ENCODE results near the gene HS2ST1. TPM values are rescaled to one million over a fixed set of nuclear protein-coding genes. Genes with fewer than 3 reads are reported as not detected.
"Not testable (repeated sequence)": the region's sequence is repeated elsewhere in the genome, so short reads cannot be mapped to it uniquely, and the experiment has no call there.

The HS2ST1 gene
- total RNA-seq, 2 experiments from 2014 or later, result 13.9 to 17.0 TPM

GRCh38 chr1:86965012-86965826 is 50.8 kb downstream of the HS2ST1 start:
- Mint-ChIP-seq H3K9me3 (ENCODE audit: low read depth) (no peaks in the 10 kb centered on the region), H3K4me1 (no peaks in the 10 kb centered on the region), H3K27me3 (no peaks in the 10 kb centered on the region), H3K36me3 (no peaks in the 10 kb centered on the region), H3K27ac (no peak overlapping the region), H3K4me3 (no peak overlapping the region)
- DNase-seq, result no peak
- no peak for ATAC-seq
- CTCF ChIA-PET, result interaction anchor here (1.0 to 1.9 kb wide), 4 partner anchors 49 to 132 kb away, joined by 3 to 6 read pairs (median 5); partner anchors contain the start of gene SELENOF

GRCh38 chr1:86965827-86966182 is 51.4 kb downstream of the HS2ST1 start:
- Mint-ChIP-seq H3K4me1 (no peaks in the 10 kb centered on the region), H3K36me3 (no peaks in the 10 kb centered on the region), H3K9me3 (ENCODE audit: low read depth) (no peaks in the 10 kb centered on the region), H3K27me3 (no peaks in the 10 kb centered on the region), H3K27ac (no peak overlapping the region), H3K4me3 (no peak overlapping the region)
- DNase-seq (no peak), ATAC-seq (no peak)
- CTCF ChIA-PET, result interaction anchor here (1.0 to 1.9 kb wide), 2 partner anchors 50 to 132 kb away, joined by 5 to 6 read pairs; no protein-coding TSS in a partner anchor

DNA sequence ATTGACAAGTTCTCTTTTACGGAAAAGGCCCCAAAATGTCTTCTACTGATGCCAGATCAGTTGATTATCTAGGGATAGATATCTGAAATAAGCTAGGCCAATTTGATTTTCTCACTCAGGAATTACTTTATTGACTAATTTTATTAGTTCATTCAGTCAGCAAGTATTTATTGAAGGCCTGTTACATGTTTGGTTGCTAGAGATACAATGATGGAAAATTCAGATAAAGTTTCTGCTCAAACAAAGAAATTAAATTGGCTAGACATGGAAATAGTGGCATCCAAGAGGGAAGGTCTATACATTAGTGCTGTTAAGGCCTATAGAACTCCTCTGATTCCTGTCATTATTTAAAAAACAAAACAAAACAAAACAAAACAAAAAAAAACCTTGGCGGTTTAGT is 56.5 kb downstream of the HS2ST1 start:
- Mint-ChIP-seq H3K27me3 (no peaks in the 10 kb centered on the region), H3K4me3 (no peak overlapping the region), H3K9me3 (ENCODE audit: low read depth) (no peaks in the 10 kb centered on the region), H3K27ac (no peak overlapping the region), H3K36me3 (no peaks in the 10 kb centered on the region), H3K4me1 (peaks cover 1% of the 10 kb centered on the region)
- no peak for ATAC-seq
- no peak for DNase-seq
- CTCF ChIA-PET, result interaction anchor here (0.8 kb wide), 1 partner anchor 55 kb away, joined by 3 read pairs; no protein-coding TSS in a partner anchor

DNA sequence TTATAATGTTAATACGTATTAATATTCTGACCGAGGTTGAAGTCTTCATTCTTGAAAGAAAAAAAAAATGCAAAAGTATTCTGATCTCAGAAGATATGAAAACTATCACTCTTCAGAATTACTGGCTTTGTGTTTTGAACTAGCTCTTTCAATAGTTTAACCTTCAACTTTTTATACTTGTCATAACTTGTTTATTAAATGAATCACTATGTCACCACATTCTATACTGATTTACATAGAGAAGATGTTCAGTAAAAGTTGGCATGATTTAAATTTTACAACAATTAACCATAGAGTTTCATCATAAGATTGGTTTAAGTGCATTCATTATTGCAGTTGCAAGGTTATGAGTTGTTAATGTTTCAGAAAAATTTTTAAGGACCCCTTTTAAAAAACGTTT is 57.3 kb downstream of the HS2ST1 start:
- CTCF ChIA-PET, result interaction anchor here (0.8 kb wide), 1 partner anchor 56 kb away, joined by 3 read pairs; no protein-coding TSS in a partner anchor
- DNase-seq (no peak), ATAC-seq (no peak)
- Mint-ChIP-seq H3K4me3 (no peak overlapping the region), H3K9me3 (ENCODE audit: low read depth) (no peaks in the 10 kb centered on the region), H3K27me3 (no peaks in the 10 kb centered on the region), H3K4me1 (peaks cover 1% of the 10 kb centered on the region), H3K36me3 (no peaks in the 10 kb centered on the region), H3K27ac (no peak overlapping the region)

DNA sequence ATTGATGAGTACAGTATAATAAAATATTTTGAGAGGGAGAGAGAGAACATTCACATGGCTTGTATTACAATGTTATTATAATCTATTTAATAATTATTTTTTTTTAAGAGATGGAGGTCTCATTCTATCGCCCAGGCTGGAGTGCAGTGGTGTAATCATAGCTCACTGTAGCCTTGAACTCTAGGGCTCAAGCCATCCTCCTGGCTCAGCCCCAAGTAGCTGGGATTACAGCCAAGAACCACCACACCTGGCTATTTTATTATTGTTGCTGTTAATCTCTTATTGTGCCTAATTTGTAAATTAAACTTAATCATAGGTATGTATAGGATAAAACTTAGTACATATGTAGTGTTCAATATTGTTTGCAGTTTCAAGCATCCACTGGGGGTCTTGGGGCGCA is 57.8 kb downstream of the HS2ST1 start:
- ATAC-seq (no peak), DNase-seq (no peak)
- Mint-ChIP-seq H3K4me1 (peaks cover 1% of the 10 kb centered on the region), H3K36me3 (no peaks in the 10 kb centered on the region), H3K27me3 (no peaks in the 10 kb centered on the region), H3K27ac (no peak overlapping the region), H3K9me3 (ENCODE audit: low read depth) (no peaks in the 10 kb centered on the region), H3K4me3 (no peak overlapping the region)
- CTCF ChIA-PET, result no interaction called here

- no peaks in the 10 kb centered on the region for H3K27me3 Mint-ChIP-seq
- no peaks in the 10 kb centered on the region for H3K9me3 Mint-ChIP-seq (ENCODE audit: low read depth)
- H3K36me3 Mint-ChIP-seq, result peaks cover 2% of the 10 kb centered on the region
These were observed 61.6 kb downstream of the HS2ST1 start for GRCh38 chr1:86975993-86976550.

GRCh38 chr1:86976664-86977063 is 62.2 kb downstream of the HS2ST1 start:
- CTCF ChIA-PET, result interaction anchor here (1.1 to 2.0 kb wide), 4 partner anchors 10 to 476 kb away, joined by 3 to 6 read pairs (median 4); no protein-coding TSS in a partner anchor
- Mint-ChIP-seq H3K4me1 (peaks cover 1% of the 10 kb centered on the region), H3K27me3 (no peaks in the 10 kb centered on the region), H3K9me3 (ENCODE audit: low read depth) (no peaks in the 10 kb centered on the region), H3K4me3 (no peak overlapping the region), H3K36me3 (peaks cover 4% of the 10 kb centered on the region), H3K27ac (no peak overlapping the region)
- DNase-seq (no peak), ATAC-seq (no peak)

More at GRCh38 chr1:86975993-86976550, 61.6 kb downstream of the HS2ST1 start:
- Mint-ChIP-seq H3K4me3 (no peak overlapping the region), H3K27ac (no peak overlapping the region), H3K4me1 (peaks cover 1% of the 10 kb centered on the region)
- CTCF ChIA-PET, result interaction anchor here (1.1 to 2.0 kb wide), 4 partner anchors 9 to 476 kb away, joined by 3 to 6 read pairs (median 4); no protein-coding TSS in a partner anchor
- DNase-seq (no peak), ATAC-seq (no peak)

DNA sequence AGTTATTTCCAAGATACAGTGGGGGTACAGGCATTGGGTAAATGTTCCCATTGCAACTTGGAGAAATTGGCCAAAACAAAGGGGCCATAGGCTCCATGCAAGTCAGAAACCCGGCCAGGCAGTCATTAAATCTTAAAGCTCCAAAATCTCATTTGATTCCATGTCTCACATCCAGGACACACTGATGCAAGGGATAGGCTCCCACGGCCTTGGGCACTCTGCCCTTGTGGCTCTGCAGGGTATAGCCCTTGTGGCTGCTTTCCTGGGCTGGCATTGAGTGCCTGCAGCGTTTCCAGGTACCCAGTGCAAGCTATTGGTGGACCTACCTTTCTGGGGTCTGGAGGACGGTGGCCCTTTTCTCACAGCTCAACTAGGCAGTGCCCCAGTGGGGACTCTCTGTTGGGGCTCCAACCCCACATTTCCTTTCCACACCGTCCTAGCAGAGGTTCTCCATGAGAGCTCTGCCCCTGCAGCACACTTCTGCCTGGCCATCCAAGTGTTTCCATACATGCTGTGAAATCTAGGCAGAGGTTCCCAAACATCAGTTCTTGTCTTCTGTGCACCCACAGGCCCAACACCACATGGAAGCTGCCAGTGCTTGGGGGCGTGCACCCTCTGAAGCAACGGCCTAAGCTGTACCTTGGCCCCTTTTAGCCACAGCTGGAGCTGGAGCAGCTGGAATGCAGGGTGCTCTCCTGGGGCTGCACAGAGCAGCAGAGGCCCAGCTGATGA is 67.2 kb downstream of the HS2ST1 start:
- Mint-ChIP-seq H3K36me3 (peaks cover 4% of the 10 kb centered on the region), H3K4me1 (no peaks in the 10 kb centered on the region), H3K27ac (no peak overlapping the region), H3K9me3 (ENCODE audit: low read depth) (no peaks in the 10 kb centered on the region), H3K27me3 (no peaks in the 10 kb centered on the region), H3K4me3 (no peak overlapping the region)
- CTCF ChIA-PET, result no interaction called here
- ATAC-seq, result no peak
- DNase-seq, result no peak

GRCh38 chr1:86983677-86984076 is 69.2 kb downstream of the HS2ST1 start:
- H3K9me3 Mint-ChIP-seq (ENCODE audit: low read depth); DNase-seq; H3K4me1 Mint-ChIP-seq; CTCF ChIA-PET; ATAC-seq; H3K27me3 Mint-ChIP-seq; H3K36me3 Mint-ChIP-seq; H3K27ac Mint-ChIP-seq; H3K4me3 Mint-ChIP-seq: not testable (repeated sequence)

- no peak overlapping the region for H3K4me3 Mint-ChIP-seq
- H3K27me3 Mint-ChIP-seq, result no peaks in the 10 kb centered on the region
- CTCF ChIA-PET, result no interaction called here
- no peaks in the 10 kb centered on the region for H3K9me3 Mint-ChIP-seq (ENCODE audit: low read depth)
- ATAC-seq (no peak), DNase-seq (no peak)
- H3K36me3 Mint-ChIP-seq, result peaks cover 1% of the 10 kb centered on the region
- no peak overlapping the region for H3K27ac Mint-ChIP-seq
- H3K4me1 Mint-ChIP-seq, result peaks cover 2% of the 10 kb centered on the region
These were observed 73.0 kb downstream of the HS2ST1 start for GRCh38 chr1:86987446-86987845.

DNA sequence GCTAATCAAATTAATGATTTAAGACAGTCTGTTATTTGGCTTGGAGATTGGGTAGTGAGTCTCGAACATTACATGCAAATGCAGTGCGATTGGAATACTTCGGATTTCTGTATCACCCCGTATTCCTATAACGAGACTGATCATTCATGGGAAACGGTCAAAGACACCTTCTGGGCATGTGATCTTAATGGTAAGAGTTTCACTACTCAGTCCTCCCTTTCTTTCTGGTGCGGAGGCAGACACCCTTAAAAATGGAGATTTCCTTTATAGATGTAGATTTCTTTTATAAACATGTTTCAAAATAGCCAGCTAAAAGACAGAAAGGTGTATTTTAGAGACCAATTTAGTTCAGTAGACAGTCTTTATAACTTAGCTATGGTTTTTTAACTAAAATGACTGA is 74.4 kb downstream of the HS2ST1 start:
- no peak for ATAC-seq
- Mint-ChIP-seq H3K4me3 (no peak overlapping the region), H3K9me3 (ENCODE audit: low read depth) (no peaks in the 10 kb centered on the region), H3K4me1 (peaks cover 4% of the 10 kb centered on the region), H3K27ac (no peak overlapping the region), H3K36me3 (peaks cover 1% of the 10 kb centered on the region), H3K27me3 (no peaks in the 10 kb centered on the region)
- no peak for DNase-seq
- CTCF ChIA-PET, result no interaction called here

- ATAC-seq; H3K4me3 Mint-ChIP-seq; DNase-seq; H3K4me1 Mint-ChIP-seq; H3K36me3 Mint-ChIP-seq; H3K27me3 Mint-ChIP-seq; H3K27ac Mint-ChIP-seq; H3K9me3 Mint-ChIP-seq (ENCODE audit: low read depth): not testable (repeated sequence)
- CTCF ChIA-PET, result interaction anchor here (0.6 kb wide), 1 partner anchor 97 kb away, joined by 3 read pairs; no protein-coding TSS in a partner anchor
These were observed 75.3 kb downstream of the HS2ST1 start for GRCh38 chr1:86989690-86990089.

DNA sequence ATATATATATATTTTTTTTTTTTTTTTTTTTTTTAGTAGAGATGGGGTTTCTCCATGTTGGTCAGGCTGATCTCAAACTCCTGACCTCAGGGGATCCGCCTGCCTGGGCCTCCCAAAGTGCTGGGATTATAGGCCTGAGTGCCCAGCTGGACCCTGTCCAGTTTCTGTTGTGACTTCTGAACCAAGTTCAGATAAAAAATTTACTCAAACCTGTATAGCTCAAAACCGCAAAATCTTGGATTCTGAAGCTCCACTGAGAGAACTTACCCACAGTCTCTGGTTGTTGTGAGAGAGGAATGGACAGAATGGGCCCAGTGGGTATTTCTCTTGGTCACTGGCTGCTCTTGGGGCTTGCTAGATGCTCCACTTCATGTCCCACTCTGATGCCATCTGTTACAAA is 76.4 kb downstream of the HS2ST1 start:
- no peak overlapping the region for H3K27ac Mint-ChIP-seq
- DNase-seq, result no peak
- H3K36me3 Mint-ChIP-seq, result peaks cover 1% of the 10 kb centered on the region
- H3K9me3 Mint-ChIP-seq (ENCODE audit: low read depth), result no peaks in the 10 kb centered on the region
- ATAC-seq, result no peak
- CTCF ChIA-PET, result interaction anchor here (0.6 kb wide), 1 partner anchor 25 kb away, joined by 3 read pairs; no protein-coding TSS in a partner anchor
- no peak overlapping the region for H3K4me3 Mint-ChIP-seq
- no peaks in the 10 kb centered on the region for H3K27me3 Mint-ChIP-seq
- peaks cover 4% of the 10 kb centered on the region for H3K4me1 Mint-ChIP-seq
